Duodenal mucosa (tissue), 2 donors: ENCODE data around the gene CISH.
A peak's percentile ranks its signal among the peaks of the same experiment; 100 is the strongest.

Experiments
- H3K27ac ChIP-seq: one replicate; pipeline ENCODE4 v1.7.0; 2013; ENCODE audit warnings: low read depth, low read length
- H3K27me3 ChIP-seq, 2 donors: one replicate each; pipeline ENCODE4 v1.7.0; 2013; ENCODE audit warnings: low read length in 2 of 2, control low read depth in 1 of 2; ENCODE audit not compliant: insufficient read depth in 2 of 2, control insufficient read depth in 1 of 2
- H3K36me3 ChIP-seq, 2 donors: one replicate each; pipeline ENCODE4 v1.7.0; 2013; ENCODE audit warnings: low read length in 2 of 2, control low read depth in 1 of 2; ENCODE audit not compliant: insufficient read depth in 2 of 2, control insufficient read depth in 1 of 2
- H3K4me1 ChIP-seq, 2 donors: one replicate each; pipeline ENCODE4 v1.7.0; 2013; ENCODE audit warnings: low read length in 2 of 2, control low read depth in 1 of 2; ENCODE audit not compliant: insufficient read depth in 2 of 2, control insufficient read depth in 1 of 2
- H3K4me3 ChIP-seq, 2 donors: one replicate each; pipeline ENCODE4 v1.7.0; 2013; ENCODE audit warnings: low read length in 2 of 2, low read depth in 1 of 2
- H3K9ac ChIP-seq, 2 donors: one replicate each; pipeline ENCODE4 v1.7.0; 2013; ENCODE audit warnings: low read length in 2 of 2, low read depth in 1 of 2
- H3K9me3 ChIP-seq, 2 donors: one replicate each; pipeline ENCODE4 v1.7.0; 2013; ENCODE audit warnings: low read length in 2 of 2, control low read depth in 1 of 2; ENCODE audit not compliant: control insufficient read depth in 1 of 2

The CISH gene

DNA sequence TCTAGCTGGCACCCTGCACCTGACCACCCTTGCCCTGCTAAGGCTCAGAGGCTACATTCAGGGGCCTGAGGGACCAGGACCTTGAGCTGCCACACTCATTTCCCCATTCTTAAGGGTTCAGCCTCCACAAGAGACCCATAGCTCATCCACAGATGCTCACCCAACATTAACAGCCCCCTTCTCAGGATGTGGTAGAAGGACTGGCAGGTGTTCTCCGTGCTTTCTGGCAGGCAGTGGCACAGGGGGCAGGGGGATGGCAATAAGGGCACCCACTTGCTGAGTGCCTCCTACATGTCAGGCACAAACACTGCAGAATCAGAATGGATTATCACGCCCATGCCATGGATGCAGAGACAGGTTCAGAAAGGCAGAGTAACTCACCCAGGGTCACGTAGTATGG, 14.8 kb upstream of the CISH start:
- H3K27me3 ChIP-seq: no peaks in the 10 kb centered on the region
- H3K9me3 ChIP-seq: no peaks in the 10 kb centered on the region
- no peak overlapping the region for H3K27ac ChIP-seq
- H3K4me3 ChIP-seq: no peak overlapping the region
- peaks cover 19 to 23% of the 10 kb centered on the region in 2 donors for H3K4me1 ChIP-seq
- H3K9ac ChIP-seq: no peak overlapping the region
- peaks cover 5 to 15% of the 10 kb centered on the region in 2 donors for H3K36me3 ChIP-seq

DNA sequence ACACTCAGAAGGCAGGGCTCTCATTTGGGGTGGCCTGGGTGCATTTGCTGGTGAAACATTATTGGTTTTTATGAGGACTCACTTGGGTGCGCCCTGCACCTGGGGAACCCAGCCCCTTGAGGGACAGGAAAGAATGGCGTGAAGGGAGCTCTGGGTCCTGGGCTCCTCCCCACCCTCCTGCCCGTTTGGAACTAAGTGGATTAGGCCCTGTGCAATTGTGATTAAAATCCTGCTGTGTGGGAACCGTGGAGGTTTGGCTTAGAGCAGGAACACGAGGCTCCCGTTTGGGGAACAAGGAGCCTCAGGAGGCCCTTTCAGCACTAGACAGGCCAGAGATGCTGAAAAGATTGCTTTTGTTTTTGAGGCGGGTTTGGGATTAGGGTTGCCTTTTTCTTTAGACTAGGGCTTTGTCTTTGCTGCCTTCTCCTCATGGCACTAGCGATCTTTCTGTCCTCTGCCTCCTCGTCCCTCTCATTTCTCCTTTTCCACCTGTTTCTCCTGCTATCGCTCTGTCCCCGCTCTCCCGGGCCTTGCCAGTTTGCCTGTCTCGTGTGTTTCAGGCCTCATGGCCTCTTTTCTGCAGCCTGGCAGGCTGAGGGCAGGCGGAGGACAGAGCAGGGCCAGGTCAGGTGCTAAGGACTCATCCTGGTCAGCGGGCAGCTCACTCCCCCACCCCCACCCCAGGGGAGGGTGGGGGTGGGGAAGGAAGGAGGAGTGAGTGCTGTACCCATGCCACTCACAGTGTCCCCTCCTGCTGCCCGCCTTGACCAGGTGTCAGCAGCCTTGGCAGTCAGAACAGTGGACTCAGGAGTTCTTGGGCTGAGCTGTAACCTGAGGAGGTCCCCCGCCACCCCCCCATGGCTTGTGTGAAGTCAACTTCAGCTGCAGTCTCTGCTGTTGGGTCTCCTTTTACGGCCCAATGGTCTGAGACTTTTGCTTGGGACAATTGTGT, 13.9 kb upstream of the CISH start:
- Histone ChIP-seq H3K27me3 (no peaks in the 10 kb centered on the region), H3K9me3 (no peaks in the 10 kb centered on the region), H3K27ac (no peak overlapping the region), H3K9ac (peak overlapping the region in 1 of 2 donors; percentile 17), H3K4me3 (no peak overlapping the region), H3K36me3 (peaks cover 5 to 15% of the 10 kb centered on the region in 2 donors), H3K4me1 (peaks cover 19 to 27% of the 10 kb centered on the region in 2 donors)

DNA sequence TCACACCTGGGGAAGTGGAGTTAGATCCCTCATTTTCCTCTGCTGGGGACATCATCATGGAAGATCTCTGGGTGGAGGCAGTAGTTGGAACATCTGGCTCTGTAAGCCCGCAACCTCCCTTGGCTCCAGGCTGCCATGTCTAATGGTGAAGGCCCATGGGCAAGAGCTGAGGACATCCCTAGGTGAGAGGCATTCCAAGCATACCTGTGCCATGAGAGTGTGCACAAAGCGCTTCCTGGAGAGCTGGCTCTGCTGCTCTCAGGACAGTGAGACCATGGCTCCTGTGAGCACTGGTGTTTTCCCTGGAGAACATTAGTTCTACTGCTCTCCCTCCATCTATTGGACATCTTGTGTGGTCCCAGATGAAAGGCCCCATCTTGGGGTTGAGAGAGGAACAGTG, 13.1 kb upstream of the CISH start:
- Histone ChIP-seq H3K27ac (no peak overlapping the region), H3K4me1 (peaks cover 26 to 35% of the 10 kb centered on the region in 2 donors), H3K9ac (peak overlapping the region in 1 of 2 donors; percentile 17)

DNA sequence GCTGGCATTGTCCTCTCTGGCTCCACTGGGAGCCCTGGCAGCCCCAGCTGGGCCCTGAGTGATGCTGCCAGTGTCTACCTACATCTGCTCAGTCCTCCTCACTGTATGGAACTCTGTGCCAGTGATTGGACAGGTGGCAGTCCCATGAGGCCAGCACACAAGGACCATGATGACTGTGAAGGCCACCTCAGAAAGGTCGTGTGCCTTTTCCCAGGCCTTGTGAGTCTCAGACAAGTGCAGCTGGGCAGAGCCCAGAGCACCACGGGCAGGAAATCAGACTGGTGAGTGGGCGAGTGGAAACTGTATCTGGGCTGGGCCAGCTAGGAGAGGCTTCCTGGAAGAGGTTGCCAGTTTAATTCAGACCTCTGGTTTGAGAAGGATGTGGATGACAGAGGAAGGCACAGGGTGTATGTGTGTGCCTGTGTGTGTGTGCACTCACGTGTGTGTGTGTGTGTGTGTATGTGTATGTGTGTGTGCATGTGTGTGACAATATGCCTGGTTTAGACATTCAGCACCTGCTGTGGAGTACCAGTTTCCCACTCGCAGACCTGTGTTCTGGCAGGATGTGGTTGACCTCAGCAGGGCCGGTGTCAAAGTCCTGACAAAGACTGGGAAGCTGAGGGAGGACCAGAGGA, 12.4 kb upstream of the CISH start:
- H3K9ac ChIP-seq: no peak overlapping the region
- H3K27me3 ChIP-seq: no peaks in the 10 kb centered on the region
- H3K4me3 ChIP-seq: no peak overlapping the region
- H3K27ac ChIP-seq: no peak overlapping the region
- H3K4me1 ChIP-seq: peaks cover 32 to 41% of the 10 kb centered on the region in 2 donors
- H3K36me3 ChIP-seq: peaks cover 5 to 15% of the 10 kb centered on the region in 2 donors
- H3K9me3 ChIP-seq: no peaks in the 10 kb centered on the region

More for the DNA sequence above, 13.1 kb upstream of the CISH start:
- no peaks in the 10 kb centered on the region for H3K9me3 ChIP-seq
- H3K36me3 ChIP-seq: peaks cover 5 to 15% of the 10 kb centered on the region in 2 donors
- H3K27me3 ChIP-seq: no peaks in the 10 kb centered on the region
- H3K4me3 ChIP-seq: no peak overlapping the region

DNA sequence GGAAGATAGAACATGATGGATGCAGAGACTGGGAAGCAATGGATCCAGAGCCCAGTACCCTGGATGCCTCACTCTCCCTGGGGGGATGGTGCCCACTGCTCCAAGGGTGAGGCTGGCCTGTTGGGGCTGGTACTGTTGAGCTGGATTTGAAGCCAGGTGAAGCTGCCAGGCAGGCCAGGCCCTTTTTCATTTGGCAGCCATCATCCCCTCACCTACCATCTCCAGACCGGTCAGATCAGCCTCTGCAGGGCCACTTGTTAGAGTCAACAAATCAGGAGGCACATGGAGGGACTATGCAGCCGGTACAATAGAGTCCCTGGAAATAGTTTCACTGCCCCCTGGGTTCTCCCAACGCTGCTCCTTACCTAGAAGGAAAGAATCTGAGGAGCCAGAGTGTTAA, 11.3 kb upstream of the CISH start:
- Histone ChIP-seq H3K27ac (no peak overlapping the region), H3K36me3 (peaks cover 5 to 15% of the 10 kb centered on the region in 2 donors), H3K9me3 (no peaks in the 10 kb centered on the region), H3K4me3 (no peak overlapping the region), H3K4me1 (peaks cover 37 to 47% of the 10 kb centered on the region in 2 donors), H3K27me3 (no peaks in the 10 kb centered on the region), H3K9ac (no peak overlapping the region)

GRCh38 chr3:50620820-50621219, 9.2 kb upstream of the CISH start:
- Histone ChIP-seq H3K4me1 (peaks cover 40 to 56% of the 10 kb centered on the region in 2 donors), H3K9ac (no peak overlapping the region), H3K27me3 (no peaks in the 10 kb centered on the region), H3K4me3 (no peak overlapping the region), H3K36me3 (peaks cover 5 to 9% of the 10 kb centered on the region in 2 donors), H3K9me3 (no peaks in the 10 kb centered on the region), H3K27ac (no peak overlapping the region)

DNA sequence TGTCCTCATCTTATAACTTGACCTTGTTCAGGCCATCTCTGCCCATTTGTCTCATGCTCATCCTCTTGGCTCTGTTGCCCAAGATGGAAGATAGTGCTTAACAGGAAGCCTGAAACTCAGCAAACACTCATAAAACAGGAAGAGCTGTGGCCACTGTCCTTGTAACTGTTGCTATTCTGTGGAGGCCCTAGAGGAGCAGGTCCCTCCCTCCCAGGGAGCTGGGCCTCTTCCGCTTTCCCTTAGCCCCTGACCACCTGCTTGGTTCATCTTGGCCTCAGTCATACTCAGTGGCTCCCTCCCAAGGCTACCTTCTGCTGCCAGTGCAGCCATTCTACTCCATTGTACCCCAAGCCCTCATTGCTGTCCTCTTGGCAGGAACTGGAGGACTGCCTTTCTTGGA, 8.8 kb upstream of the CISH start:
- Histone ChIP-seq H3K4me1 (peaks cover 40 to 56% of the 10 kb centered on the region in 2 donors), H3K9ac (no peak overlapping the region), H3K36me3 (peaks cover 5 to 9% of the 10 kb centered on the region in 2 donors), H3K9me3 (no peaks in the 10 kb centered on the region), H3K4me3 (peak overlapping the region; percentile 17 to 29), H3K27ac (no peak overlapping the region), H3K27me3 (no peaks in the 10 kb centered on the region)

DNA sequence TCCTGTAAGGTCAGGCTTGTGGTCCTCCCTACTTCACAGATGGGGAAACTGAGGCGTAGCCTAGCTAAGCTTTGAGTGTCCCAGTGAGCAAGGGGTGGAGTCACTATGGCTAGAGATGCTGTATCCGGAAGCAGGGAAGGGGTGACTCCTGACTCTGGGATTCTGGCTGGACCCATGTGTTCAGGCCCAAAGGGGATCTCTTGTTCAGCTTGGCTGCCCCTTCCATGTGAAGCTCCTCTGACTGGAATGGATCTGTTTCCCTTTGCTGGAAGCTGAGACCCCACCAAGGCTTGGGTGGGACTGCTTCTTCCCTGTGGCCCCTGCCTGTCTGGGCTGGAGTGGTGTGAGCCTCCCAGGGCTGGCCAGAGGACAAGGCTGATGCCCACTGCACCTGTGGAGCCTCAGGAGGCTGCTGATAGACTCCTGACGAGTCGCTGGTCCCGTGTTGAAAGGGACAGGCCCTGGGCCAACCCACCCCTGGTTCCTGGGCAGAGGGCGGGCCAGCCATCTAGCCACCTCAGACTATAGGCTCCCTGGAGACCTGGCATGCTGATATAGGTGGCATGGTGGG, 6.4 kb upstream of the CISH start:
- peak overlapping the region; percentile 86 to 96 for H3K4me3 ChIP-seq
- no peaks in the 10 kb centered on the region for H3K27me3 ChIP-seq
- H3K4me1 ChIP-seq: peaks cover 36 to 51% of the 10 kb centered on the region in 2 donors
- H3K9me3 ChIP-seq: no peaks in the 10 kb centered on the region
- H3K36me3 ChIP-seq: peaks cover 0 to 5% of the 10 kb centered on the region in 2 donors
- H3K9ac ChIP-seq: peak overlapping the region; percentile 92 to 96
- H3K27ac ChIP-seq: peak overlapping the region; percentile 91

DNA sequence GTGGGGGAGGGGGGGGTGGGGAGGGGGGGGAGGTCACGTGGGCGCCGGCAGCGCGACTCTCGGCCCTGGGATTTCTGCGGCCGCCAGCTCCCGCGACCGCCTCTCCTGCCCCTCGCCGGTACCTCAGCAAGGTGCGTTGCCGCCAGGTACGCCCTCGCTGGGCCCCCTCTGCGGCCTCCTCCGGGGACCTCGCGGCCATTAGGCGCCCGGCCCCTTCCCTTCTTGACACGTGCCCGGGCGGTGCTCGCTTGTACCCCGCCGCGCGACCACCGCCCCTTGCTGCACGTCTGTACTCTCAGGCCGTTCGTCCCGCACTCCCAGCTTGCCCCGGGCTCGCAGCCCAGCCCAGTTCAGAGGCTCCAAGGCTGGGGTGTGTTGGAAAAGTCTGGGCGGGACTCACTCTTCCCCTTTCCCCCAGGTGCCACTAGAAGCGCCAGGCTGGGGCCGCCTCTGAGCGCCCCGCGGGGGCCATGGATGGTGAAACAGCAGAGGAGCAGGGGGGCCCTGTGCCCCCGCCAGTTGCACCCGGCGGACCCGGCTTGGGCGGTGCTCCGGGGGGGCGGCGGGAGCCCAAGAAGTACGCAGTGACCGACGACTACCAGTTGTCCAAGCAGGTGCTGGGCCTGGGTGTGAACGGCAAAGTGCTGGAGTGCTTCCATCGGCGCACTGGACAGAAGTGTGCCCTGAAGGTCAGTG, 5.7 kb upstream of the CISH start, which contains the start of gene MAPKAPK3:
Gene MAPKAPK3 (plus strand): TSS at position 56 of the 696 bp plus-strand sequence. CDS start 415 bp downstream, at position 471.
- Histone ChIP-seq H3K4me1 (peaks cover 43 to 54% of the 10 kb centered on the region in 2 donors), H3K9ac (peak within 1 kb of the TSS; percentile 92 to 96), H3K27ac (peak within 1 kb of the TSS; percentile 91), H3K36me3 (no peaks in the 10 kb centered on the region), H3K4me3 (peak within 1 kb of the TSS; percentile 86 to 96), H3K9me3 (no peaks in the 10 kb centered on the region), H3K27me3 (no peaks in the 10 kb centered on the region)
